GM12872 (cell line): ENCODE results near the gene KCNK5.

Experiments
- CTCF ChIP-seq: IDR thresholded peaks from 3 replicates; pipeline ENCODE4 v1.5.1; 2011; ENCODE audit warnings: low read depth, mild to moderate bottlenecking, low read length, moderate library complexity; ENCODE audit not compliant: insufficient read depth

Gene KCNK5

GRCh38 chr6:39170389-39170788 is 58.9 kb downstream of the KCNK5 start:
- TF ChIP-seq CTCF = no peak

GRCh38 chr6:39169448-39170344 is 59.6 kb downstream of the KCNK5 start:
- no peak for TF ChIP-seq CTCF

- TF ChIP-seq CTCF = no peak
Measured at GRCh38 chr6:39167866-39168625, 61.2 kb downstream of the KCNK5 start.

GRCh38 chr6:39167321-39167720 is 62.0 kb downstream of the KCNK5 start:
- TF ChIP-seq CTCF = no peak

GRCh38 chr6:39166912-39167290 is 62.4 kb downstream of the KCNK5 start:
- TF ChIP-seq CTCF = no peak

- TF ChIP-seq CTCF = peak; percentile 96
Measured at GRCh38 chr6:39166189-39166911, 62.9 kb downstream of the KCNK5 start.

GRCh38 chr6:39157511-39157910 is 71.8 kb downstream of the KCNK5 start:
- TF ChIP-seq CTCF = no peak
